Activated CD8-positive, alpha-beta memory T cell treated with anti-CD3 and anti-CD28 coated beads, Interleukin-2, amount 10 ng/mL, durations not matched to agents 7 days and 5 days (primary cell): ENCODE results near the gene ETS1. TPM values are rescaled to one million over a fixed set of nuclear protein-coding genes. Genes with fewer than 3 reads are reported as not detected.
A peak's percentile ranks its signal among the peaks of the same experiment; 100 is the strongest.

Experiments
- ATAC-seq: fragments of 150-1000 bp; cut with Tn5 transposase; one replicate; pipeline ENCODE4 v1.10.0; 2021; ENCODE audit warnings: moderate library complexity
- CTCF ChIA-PET: fragments of 350-600 bp; sonication (Branson Sonifier 250); formaldehyde crosslinking; loops from one replicate; lab custom pipeline; 2021; ENCODE audit warnings: antibody characterized with exemption; lab: Charles Lee
- DNase-seq: peaks from one replicate; pipeline ENCODE4 v3.0.0-alpha.2; 2020
- H3K27ac Mint-ChIP-seq: one replicate; pipeline ENCODE4 v1.8.0; 2021; ENCODE audit warnings: mild to moderate bottlenecking, mixed read lengths
- H3K27me3 Mint-ChIP-seq: one replicate; pipeline ENCODE4 v1.8.0; 2021; ENCODE audit warnings: mixed read lengths
- H3K36me3 Mint-ChIP-seq: one replicate; pipeline ENCODE4 v1.8.0; 2021; ENCODE audit warnings: mild to moderate bottlenecking, mixed read lengths
- H3K4me1 Mint-ChIP-seq: one replicate; pipeline ENCODE4 v1.8.0; 2021; ENCODE audit warnings: mixed read lengths
- H3K4me3 Mint-ChIP-seq: one replicate; pipeline ENCODE4 v1.8.0; 2021; ENCODE audit warnings: mild to moderate bottlenecking, moderate library complexity, mixed read lengths
- H3K9me3 Mint-ChIP-seq: one replicate; pipeline ENCODE4 v1.8.0; 2022; ENCODE audit warnings: low read depth, mixed read lengths
- total RNA-seq, 2 experiments: library from RNA; stranded (reverse); gene quantifications; one replicate each; pipeline ENCODE4 v1.2.3, GENCODE V29; 2021

ETS1 gene
- total RNA-seq, 2 experiments from 2014 or later: 408 to 671 TPM

DNA sequence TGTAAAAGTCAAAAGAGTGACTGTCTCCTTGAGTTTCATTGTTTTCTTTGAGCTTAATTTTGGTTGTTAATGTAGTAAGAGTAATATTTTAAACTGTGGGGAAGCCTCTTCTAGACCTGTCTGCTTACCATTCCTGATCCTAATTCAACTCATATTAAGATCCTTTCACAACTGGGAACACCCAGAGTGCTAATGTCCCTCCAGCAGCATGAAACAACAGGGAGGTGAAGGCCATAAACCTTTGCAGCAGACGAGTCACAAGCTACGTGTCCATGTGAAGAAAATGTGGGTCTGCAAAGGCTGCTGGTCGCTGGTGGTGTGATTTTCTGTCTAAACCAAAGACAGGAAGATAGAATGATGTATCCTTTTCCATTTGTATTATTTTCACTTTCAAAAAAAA is 152.5 kb downstream of the ETS1 start:
- no peak overlapping the region for H3K4me3 Mint-ChIP-seq
- CTCF ChIA-PET: no interaction called here
- no peak overlapping the region for H3K27ac Mint-ChIP-seq
- ATAC-seq (no peak), DNase-seq (no peak)
- no peaks in the 10 kb centered on the region for H3K27me3 Mint-ChIP-seq
- H3K36me3 Mint-ChIP-seq: peaks cover 3% of the 10 kb centered on the region
- H3K4me1 Mint-ChIP-seq: peaks cover 6% of the 10 kb centered on the region
- H3K9me3 Mint-ChIP-seq: no peaks in the 10 kb centered on the region

- Mint-ChIP-seq H3K4me3 (no peak overlapping the region), H3K27me3 (no peaks in the 10 kb centered on the region), H3K9me3 (no peaks in the 10 kb centered on the region), H3K27ac (no peak overlapping the region), H3K36me3 (peaks cover 2% of the 10 kb centered on the region), H3K4me1 (peaks cover 6% of the 10 kb centered on the region)
- CTCF ChIA-PET: interaction anchor here (0.9 kb wide), 1 partner anchor 12 kb away, joined by 3 read pairs; no protein-coding TSS in a partner anchor
- ATAC-seq (no peak), DNase-seq (no peak)
Observed at GRCh38 chr11:128434411-128434810, 152.9 kb downstream of the ETS1 start.

DNA sequence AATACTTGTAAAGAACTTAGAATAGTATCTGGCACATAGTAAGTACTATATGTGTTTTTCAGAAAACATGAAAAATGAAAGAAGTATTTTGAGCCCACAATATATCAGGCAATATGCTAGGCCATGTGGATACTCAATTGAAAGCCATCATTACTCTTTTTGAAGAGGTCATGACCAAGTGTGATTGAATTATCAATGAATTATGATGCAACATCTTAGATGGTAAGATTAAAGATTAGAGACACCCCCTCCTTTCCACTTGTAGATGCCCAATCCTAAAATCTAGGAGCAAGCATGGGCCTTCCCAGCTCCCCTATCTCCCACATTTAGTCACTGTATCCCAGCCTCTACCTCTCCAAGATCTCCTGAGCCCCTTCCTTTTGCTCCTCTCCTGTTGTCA is 154.4 kb downstream of the ETS1 start:
- H3K27ac Mint-ChIP-seq: no peak overlapping the region
- H3K4me3 Mint-ChIP-seq: no peak overlapping the region
- peaks cover 6% of the 10 kb centered on the region for H3K4me1 Mint-ChIP-seq
- DNase-seq: no peak
- no peaks in the 10 kb centered on the region for H3K27me3 Mint-ChIP-seq
- H3K36me3 Mint-ChIP-seq: peaks cover 2% of the 10 kb centered on the region
- no peaks in the 10 kb centered on the region for H3K9me3 Mint-ChIP-seq
- no peak for ATAC-seq
- CTCF ChIA-PET: no interaction called here

- H3K9me3 Mint-ChIP-seq: no peaks in the 10 kb centered on the region
- ATAC-seq: no peak
- peaks cover 6% of the 10 kb centered on the region for H3K4me1 Mint-ChIP-seq
Observed at GRCh38 chr11:128431931-128432330, 155.4 kb downstream of the ETS1 start.

GRCh38 chr11:128428935-128429334 is 158.4 kb downstream of the ETS1 start:
- H3K4me3 Mint-ChIP-seq: no peak overlapping the region
- no peak for ATAC-seq
- peaks cover 1% of the 10 kb centered on the region for H3K4me1 Mint-ChIP-seq
- CTCF ChIA-PET: interaction anchor here (1.2 kb wide), 1 partner anchor 271 kb away, joined by 4 read pairs; no protein-coding TSS in a partner anchor
- H3K36me3 Mint-ChIP-seq: no peaks in the 10 kb centered on the region
- no peaks in the 10 kb centered on the region for H3K27me3 Mint-ChIP-seq
- no peak overlapping the region for H3K27ac Mint-ChIP-seq
- H3K9me3 Mint-ChIP-seq: no peaks in the 10 kb centered on the region
- DNase-seq: no peak

More at GRCh38 chr11:128431931-128432330, 155.4 kb downstream of the ETS1 start:
- CTCF ChIA-PET: interaction anchor here (1.4 kb wide), 1 partner anchor 9 kb away, joined by 3 read pairs; no protein-coding TSS in a partner anchor
- Mint-ChIP-seq H3K27ac (no peak overlapping the region), H3K4me3 (no peak overlapping the region), H3K36me3 (peaks cover 2% of the 10 kb centered on the region), H3K27me3 (no peaks in the 10 kb centered on the region)
- no peak for DNase-seq

GRCh38 chr11:128424851-128425285 is 162.5 kb downstream of the ETS1 start:
- DNase-seq (no peak), ATAC-seq (no peak)
- Mint-ChIP-seq H3K4me1 (peaks cover 17% of the 10 kb centered on the region), H3K27ac (no peak overlapping the region), H3K4me3 (no peak overlapping the region), H3K9me3 (no peaks in the 10 kb centered on the region), H3K27me3 (no peaks in the 10 kb centered on the region), H3K36me3 (no peaks in the 10 kb centered on the region)
- CTCF ChIA-PET: interaction anchor here (1.0 kb wide), 1 partner anchor 9 kb away, joined by 3 read pairs; no protein-coding TSS in a partner anchor

DNA sequence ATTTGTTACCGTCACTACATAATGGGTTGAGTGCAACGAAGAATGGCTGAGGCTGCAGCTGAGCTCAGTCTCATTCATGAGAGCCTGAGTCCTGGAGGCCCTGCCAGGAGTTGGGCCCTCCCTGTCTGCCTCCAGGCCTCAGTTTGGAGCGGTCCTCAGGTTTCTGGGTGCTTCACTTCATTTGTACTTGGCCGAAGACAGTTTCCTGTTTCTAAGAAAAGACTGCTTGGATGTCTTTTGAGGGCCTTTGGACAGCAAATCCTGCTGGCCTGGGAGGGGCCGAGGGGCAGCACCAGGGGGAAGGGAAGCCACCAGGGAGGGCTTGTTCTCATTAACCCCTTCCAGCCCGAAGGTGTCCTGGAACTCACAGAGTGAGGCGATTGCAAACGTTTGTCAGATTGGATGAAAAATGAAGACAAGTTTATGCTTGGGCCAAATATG is 163.1 kb downstream of the ETS1 start:
- Mint-ChIP-seq H3K4me1 (peaks cover 17% of the 10 kb centered on the region), H3K27me3 (no peaks in the 10 kb centered on the region), H3K36me3 (no peaks in the 10 kb centered on the region), H3K4me3 (no peak overlapping the region), H3K9me3 (no peaks in the 10 kb centered on the region), H3K27ac (no peak overlapping the region)
- CTCF ChIA-PET: interaction anchor here (1.0 kb wide), 2 partner anchors 8 to 19 kb away, joined by 3 read pairs; no protein-coding TSS in a partner anchor
- no peak for ATAC-seq
- DNase-seq: no peak

DNA sequence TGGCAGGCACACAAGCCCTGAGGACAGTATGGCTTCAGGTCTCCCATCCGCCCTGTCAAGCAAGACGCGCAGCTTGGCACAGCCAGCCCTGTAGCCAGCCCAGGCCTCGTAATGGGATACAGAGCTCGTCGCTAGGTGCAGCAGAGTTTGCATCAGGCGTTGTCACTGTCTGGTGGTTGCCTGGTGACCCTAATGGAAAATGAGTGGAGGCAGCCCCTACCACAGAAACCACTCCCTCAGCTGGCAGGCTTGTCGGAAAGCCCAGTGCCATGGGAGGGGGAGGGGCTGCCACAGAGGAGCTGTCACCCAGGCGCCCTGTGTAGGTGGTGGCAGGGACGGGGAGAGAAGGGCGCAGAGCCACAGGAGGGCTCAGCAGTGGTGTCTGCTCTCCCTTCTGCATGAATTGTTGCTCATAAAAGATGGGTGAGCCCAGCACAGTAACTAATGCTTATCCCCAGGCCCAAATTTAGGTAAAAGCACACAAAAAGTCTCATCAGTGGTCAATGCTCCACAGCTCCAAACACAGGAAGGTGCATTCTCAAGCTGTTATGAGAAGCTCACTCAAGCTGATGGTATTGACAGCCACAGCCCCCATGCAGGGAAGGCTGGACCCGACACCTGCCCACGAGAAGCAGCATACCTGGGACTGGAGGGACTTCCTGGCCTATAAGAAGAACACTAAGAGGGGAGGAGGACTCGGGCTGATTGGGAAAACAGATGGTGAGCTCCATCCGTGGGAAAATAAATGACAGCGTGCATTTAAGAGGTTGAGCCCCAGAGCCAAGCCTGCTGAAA is 164.6 kb downstream of the ETS1 start:
- no peaks in the 10 kb centered on the region for H3K36me3 Mint-ChIP-seq
- H3K4me3 Mint-ChIP-seq: no peak overlapping the region
- ATAC-seq: peak; percentile 91
- H3K27me3 Mint-ChIP-seq: no peaks in the 10 kb centered on the region
- H3K27ac Mint-ChIP-seq: peak overlapping the region; percentile 42
- no peaks in the 10 kb centered on the region for H3K9me3 Mint-ChIP-seq
- H3K4me1 Mint-ChIP-seq: peaks cover 17% of the 10 kb centered on the region
- DNase-seq: peak; percentile 82
- CTCF ChIA-PET: interaction anchor here (0.5 to 1.4 kb wide), 7 partner anchors 9 to 250 kb away, joined by 3 read pairs; no protein-coding TSS in a partner anchor

DNA sequence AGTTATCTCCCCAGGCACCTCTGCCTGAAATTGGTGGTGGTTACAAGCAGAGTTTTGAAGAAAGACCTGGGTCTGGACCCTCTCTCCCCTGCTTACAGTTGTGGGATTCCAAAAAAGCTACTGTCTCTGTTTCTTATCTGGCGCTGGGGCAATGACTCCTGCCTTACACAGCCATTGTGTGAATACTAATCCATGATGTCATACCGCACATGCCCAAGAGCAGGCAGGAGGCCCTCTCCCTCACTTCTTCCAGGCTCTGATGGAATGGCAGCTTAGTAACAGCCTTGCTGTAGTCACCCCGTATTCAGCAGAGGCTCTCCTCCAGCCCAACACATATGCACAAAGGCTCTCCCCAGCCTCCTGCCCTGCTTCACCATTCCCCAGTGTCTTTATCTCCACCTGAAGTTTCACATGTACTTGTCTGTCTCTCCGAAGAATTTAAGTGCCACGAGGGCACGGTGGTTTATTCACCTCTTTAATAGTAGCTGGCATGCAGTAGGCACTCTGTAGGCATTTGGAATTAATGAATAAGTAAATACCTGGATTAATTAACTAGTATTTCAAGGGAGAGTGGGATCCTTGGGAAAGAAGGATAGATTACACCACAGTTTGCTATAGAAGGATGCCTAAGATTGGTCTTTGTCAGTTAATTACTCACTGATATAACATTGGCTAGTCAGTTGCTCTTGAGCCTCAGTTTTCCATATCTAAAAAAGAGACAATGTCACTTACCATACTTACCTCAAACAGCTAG is 165.6 kb downstream of the ETS1 start:
- Mint-ChIP-seq H3K4me1 (peaks cover 17% of the 10 kb centered on the region), H3K4me3 (no peak overlapping the region), H3K27me3 (no peaks in the 10 kb centered on the region), H3K36me3 (peaks cover 3% of the 10 kb centered on the region), H3K27ac (no peak overlapping the region), H3K9me3 (no peaks in the 10 kb centered on the region)
- DNase-seq (no peak), ATAC-seq (no peak)
- CTCF ChIA-PET: interaction anchor here (0.9 to 1.4 kb wide), 3 partner anchors 10 to 131 kb away, joined by 3 read pairs; no protein-coding TSS in a partner anchor

- Mint-ChIP-seq H3K4me1 (peaks cover 17% of the 10 kb centered on the region), H3K4me3 (no peak overlapping the region), H3K9me3 (no peaks in the 10 kb centered on the region), H3K36me3 (peaks cover 3% of the 10 kb centered on the region), H3K27ac (no peak overlapping the region), H3K27me3 (no peaks in the 10 kb centered on the region)
- DNase-seq (no peak), ATAC-seq (no peak)
- CTCF ChIA-PET: no interaction called here
Observed at GRCh38 chr11:128420951-128421350, 166.4 kb downstream of the ETS1 start.

DNA sequence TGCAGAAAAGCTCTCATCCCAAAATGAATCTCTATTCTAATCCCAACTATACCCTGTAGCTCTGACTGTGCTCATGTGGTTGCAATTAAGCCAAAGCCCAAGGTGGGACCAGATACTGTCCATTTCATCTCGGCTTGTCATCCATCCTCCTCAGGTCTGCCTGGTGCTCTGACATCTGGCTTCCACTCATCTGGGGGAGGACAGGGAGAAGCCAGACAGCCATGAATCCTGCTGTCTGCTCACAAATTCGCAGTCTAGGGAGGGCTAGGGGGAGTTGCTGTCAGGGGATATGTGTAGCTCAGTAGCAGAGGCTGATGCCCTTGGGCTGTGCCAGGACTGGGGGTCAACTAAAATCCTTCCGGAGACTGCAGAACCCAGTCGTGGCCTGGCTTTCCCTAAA is 167.1 kb downstream of the ETS1 start:
- CTCF ChIA-PET: no interaction called here
- no peak overlapping the region for H3K4me3 Mint-ChIP-seq
- peaks cover 3% of the 10 kb centered on the region for H3K36me3 Mint-ChIP-seq
- DNase-seq: no peak
- no peaks in the 10 kb centered on the region for H3K27me3 Mint-ChIP-seq
- ATAC-seq: no peak
- H3K27ac Mint-ChIP-seq: no peak overlapping the region
- no peaks in the 10 kb centered on the region for H3K9me3 Mint-ChIP-seq
- peaks cover 24% of the 10 kb centered on the region for H3K4me1 Mint-ChIP-seq

DNA sequence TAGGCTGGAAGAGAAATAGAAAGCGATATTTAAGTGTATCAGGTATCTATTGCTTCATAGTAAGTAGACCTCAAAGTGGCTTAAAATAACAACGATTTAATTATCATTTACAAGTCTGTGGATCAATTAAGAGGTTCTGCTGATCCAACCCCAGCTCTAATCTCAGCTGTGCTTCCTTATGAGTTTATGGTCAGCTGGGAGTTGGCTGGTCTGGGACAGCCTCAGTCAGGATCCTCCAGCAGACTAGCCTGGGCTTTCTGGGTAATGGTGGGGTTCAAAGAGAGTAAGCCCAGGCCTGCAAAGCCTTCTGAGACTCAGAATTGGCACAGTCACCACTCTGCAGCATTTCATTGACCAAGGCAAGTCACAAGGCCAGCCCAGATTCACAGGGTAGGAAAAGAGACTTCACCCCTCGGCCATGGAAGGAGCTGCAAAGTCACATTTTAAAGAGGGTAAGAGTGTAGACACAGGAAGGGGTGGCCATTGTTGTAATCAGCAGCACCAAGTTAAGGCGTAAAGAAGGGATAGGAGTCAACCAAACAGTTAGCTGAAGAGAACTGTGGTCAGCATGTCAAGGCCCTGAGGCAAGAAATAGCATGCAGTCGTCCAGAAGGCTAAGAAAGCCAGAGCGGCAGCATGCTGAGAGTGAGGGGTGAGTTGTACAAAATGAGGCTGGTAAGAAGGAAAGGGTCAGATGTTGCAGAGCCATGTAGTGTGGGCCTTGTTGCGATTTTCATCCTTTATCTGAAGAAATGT is 168.2 kb downstream of the ETS1 start:
- peaks cover 3% of the 10 kb centered on the region for H3K36me3 Mint-ChIP-seq
- no peaks in the 10 kb centered on the region for H3K27me3 Mint-ChIP-seq
- CTCF ChIA-PET: no interaction called here
- H3K4me1 Mint-ChIP-seq: peaks cover 25% of the 10 kb centered on the region
- H3K9me3 Mint-ChIP-seq: no peaks in the 10 kb centered on the region
- ATAC-seq: no peak
- H3K27ac Mint-ChIP-seq: no peak overlapping the region
- DNase-seq: no peak
- no peak overlapping the region for H3K4me3 Mint-ChIP-seq
